Kidney (tissue), 14 donors: Measurements from ENCODE around the gene UBE2F. TPM values are rescaled to one million over a fixed set of nuclear protein-coding genes. Genes with fewer than 3 reads are reported as not detected.

Experiments
- DNase-seq, 5 donors: peaks; one replicate each; pipeline ENCODE4 v3.0.0-alpha.2; 2013 to 2020
- FAIRE-seq: peaks from 2 replicates; lab custom pipeline; 2012; peaks lifted over from hg19 to GRCh38; lab: Jason Lieb, UNC
- H3K27ac ChIP-seq, 2 donors: one replicate each; pipeline ENCODE4 v1.7.0; 2013; ENCODE audit warnings: low read depth in 2 of 2, low read length in 2 of 2, inconsistent platforms in 1 of 2
- H3K27me3 ChIP-seq: one replicate; pipeline ENCODE4 v1.7.1; 2013; ENCODE audit warnings: low read length, inconsistent platforms; ENCODE audit not compliant: control insufficient read depth, insufficient read depth
- H3K36me3 ChIP-seq, 3 donors: one replicate each; pipeline versions ENCODE4 v1.7.0 to v1.7.1; 2013; ENCODE audit warnings: low read length in 3 of 3, control low read depth in 1 of 3, inconsistent platforms in 1 of 3; ENCODE audit not compliant: insufficient read depth in 3 of 3, control insufficient read depth in 2 of 3
- H3K4me1 ChIP-seq, 3 donors: one replicate each; pipeline versions ENCODE4 v1.7.0 to v1.7.1; 2013; ENCODE audit warnings: low read length in 3 of 3, inconsistent platforms in 1 of 3, low read depth in 1 of 3; ENCODE audit not compliant: control insufficient read depth in 2 of 3, insufficient read depth in 2 of 3
- H3K4me3 ChIP-seq, 3 donors: one replicate each; pipeline versions ENCODE4 v1.7.0 to v1.8.1; 2013; ENCODE audit warnings: low read length in 3 of 3, control low read depth in 1 of 3, inconsistent platforms in 1 of 3
- H3K9ac ChIP-seq, 3 donors: one replicate each; pipeline versions ENCODE4 v1.7.0 to v1.7.1; 2013; ENCODE audit warnings: low read length in 3 of 3, control low read depth in 1 of 3, inconsistent platforms in 1 of 3
- H3K9me3 ChIP-seq, 3 donors: one replicate each; pipeline versions ENCODE4 v1.7.0 to v1.7.1; 2013; ENCODE audit warnings: low read length in 3 of 3, control low read depth in 1 of 3, inconsistent platforms in 1 of 3; ENCODE audit not compliant: control insufficient read depth in 2 of 3, insufficient read depth in 1 of 3
- CTCF ChIP-seq: IDR thresholded peaks from 3 replicates; pipeline ENCODE4 v1.5.1; 2012; ENCODE audit warnings: mild to moderate bottlenecking, moderate library complexity, borderline replicate concordance; ENCODE audit not compliant: insufficient read depth; ENCODE audit errors: extremely low read depth
- intact Hi-C: fragments of 100-400 bp; cut with DNase I; formaldehyde crosslinking; loops from one replicate; pipeline ENCODE4 v1.11.1; 2022
- polyA plus RNA-seq: library from polyadenylated mRNA; stranded (reverse); fragments of 350-450 nt; fragmentation: Illumina TruSeq; extraction: RNeasy Lipid Tissue Mini Kit (QIAGEN cat#74804); gene quantifications from one replicate; pipeline ENCODE4 v1.2.3, GENCODE V29; 2014; ENCODE audit warnings: low read depth, low replicate concordance; ENCODE audit not compliant: insufficient read depth
- total RNA-seq: library from RNA; stranded (reverse); fragmentation: NEBNext Ultra II Directional; extraction: Animal tissue kit (Norgen Biotek cat#: 25700); gene quantifications from one replicate; pipeline ENCODE4 v1.2.1, GENCODE V29; 2021
- donor health status: control.
- donor health status: control.
- donor health status: control.
- donor health status: control.
- donor health status: control.
- donor health status: DM: yes; HTN: yes; CAD: no.
- donor health status: Normal renal cell carcinoma (clear cell type).

Gene UBE2F
- total and polyA plus RNA-seq, 2 donors from 2014 or later = 34.5 to 68.7 TPM

GRCh38 chr2:237942513-237942899, 24.3 kb upstream of the UBE2F start:
- intact Hi-C loops = no loop called here
- TF ChIP-seq CTCF = no peak
- H3K9ac ChIP-seq = no peak overlapping the region
- FAIRE-seq = no peak
- no peaks in the 10 kb centered on the region for H3K27me3 ChIP-seq
- H3K9me3 ChIP-seq = peaks cover 0 to 9% (median 0%) of the 10 kb centered on the region in 3 donors
- no peak overlapping the region for H3K4me3 ChIP-seq
- no peak overlapping the region for H3K27ac ChIP-seq
- no peaks in the 10 kb centered on the region for H3K4me1 ChIP-seq
- DNase-seq = no peak
- no peaks in the 10 kb centered on the region for H3K36me3 ChIP-seq

DNA sequence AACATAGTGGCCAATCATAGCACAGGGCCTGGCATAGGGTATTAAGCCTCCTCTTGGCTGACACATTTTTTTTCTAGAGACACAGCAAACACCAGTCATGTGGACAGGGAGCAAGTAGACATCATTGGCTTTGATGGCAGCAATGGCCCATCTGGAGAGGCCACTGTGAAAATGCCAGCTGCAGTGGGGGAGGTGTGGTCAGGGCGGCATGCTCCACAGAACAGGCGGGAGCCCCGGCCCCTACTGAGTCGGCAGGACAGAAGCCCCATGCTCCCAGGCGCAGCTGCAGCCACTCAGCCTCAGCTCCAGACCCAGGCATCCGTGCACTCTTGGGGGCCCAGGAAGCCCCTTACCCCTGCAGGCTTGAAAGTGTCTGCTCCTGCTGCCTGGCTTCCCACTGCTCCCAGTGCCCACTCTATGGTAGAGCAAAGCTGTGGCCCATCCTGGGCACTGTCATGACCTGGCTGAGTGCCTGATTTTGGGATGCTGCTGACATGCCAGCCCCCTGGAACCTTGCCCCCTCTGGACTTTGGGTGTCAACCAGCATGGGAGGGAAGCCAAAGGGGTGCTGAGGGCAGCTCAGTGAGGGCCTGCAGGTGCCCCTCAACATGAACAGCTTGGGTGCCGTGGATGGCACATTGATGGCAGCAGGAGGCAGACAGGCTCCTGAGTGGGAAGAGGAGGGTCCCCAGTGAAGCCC, 23.3 kb upstream of the UBE2F start:
- intact Hi-C loops = no loop called here
- no peak overlapping the region for H3K4me3 ChIP-seq
- H3K27me3 ChIP-seq = no peaks in the 10 kb centered on the region
- no peak for TF ChIP-seq CTCF
- peak in 3 of 5 donors; percentile 29 to 42 (median 33) for DNase-seq
- no peak for FAIRE-seq
- peaks cover 0 to 9% (median 0%) of the 10 kb centered on the region in 3 donors for H3K9me3 ChIP-seq
- H3K4me1 ChIP-seq = no peaks in the 10 kb centered on the region
- H3K9ac ChIP-seq = no peak overlapping the region
- no peaks in the 10 kb centered on the region for H3K36me3 ChIP-seq
- H3K27ac ChIP-seq = no peak overlapping the region

DNA sequence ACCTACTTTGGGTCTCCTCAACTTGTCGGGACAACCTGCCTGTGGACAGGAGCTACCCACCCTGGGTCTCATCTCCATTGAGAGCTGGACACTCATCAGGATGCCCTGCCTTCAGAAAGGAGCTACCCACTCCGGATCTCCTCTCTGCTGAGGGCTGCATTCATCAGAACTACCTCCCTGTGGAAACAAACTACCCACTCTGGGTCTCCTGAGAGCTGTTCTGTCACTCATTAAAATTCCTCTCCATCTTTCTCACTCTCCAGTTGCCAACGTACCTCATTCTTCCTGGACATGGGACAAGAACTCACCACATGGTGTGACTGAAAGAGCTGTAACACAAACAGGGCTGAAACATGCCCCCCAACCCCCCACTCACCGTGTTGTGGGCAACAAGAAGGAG, 22.5 kb upstream of the UBE2F start:
- H3K4me3 ChIP-seq = no peak overlapping the region
- H3K27ac ChIP-seq = no peak overlapping the region
- no peaks in the 10 kb centered on the region for H3K27me3 ChIP-seq
- no peaks in the 10 kb centered on the region for H3K4me1 ChIP-seq
- no peak for TF ChIP-seq CTCF
- peaks cover 0 to 9% (median 0%) of the 10 kb centered on the region in 3 donors for H3K9me3 ChIP-seq
- intact Hi-C loops = no loop called here
- no peaks in the 10 kb centered on the region for H3K36me3 ChIP-seq
- no peak for FAIRE-seq
- H3K9ac ChIP-seq = no peak overlapping the region
- no peak for DNase-seq
